ENCODE measurements around the gene LYSMD4. TPM values are rescaled to one million over a fixed set of nuclear protein-coding genes. Genes with fewer than 3 reads are reported as not detected.

Gene LYSMD4
- polyA plus RNA-seq, 1 donor (not counting 4 experiments of a cell fraction or from before 2014, with no cell fraction given), result 7.3 TPM

GRCh38 chr15:99720533-99720932 lies 12.7 kb downstream of the LYSMD4 start:
- no peaks in the 10 kb centered on the region for H3K9me1 ChIP-seq (ENCODE audit: control insufficient read depth, extremely low read depth, insufficient read depth, low read length)
- no peak overlapping the region for H3K4me2 ChIP-seq (ENCODE audit: control insufficient read depth, extremely low read depth, insufficient read depth, low read depth, low read length)
- dilution Hi-C loops (cut with MboI; ENCODE audit: extremely low pct_ligation_motif_present, low sequenced_read_pairs), result no loop called here
- no peak overlapping the region for H2AFZ ChIP-seq (ENCODE audit: control insufficient read depth, low read length)
- H3K27ac ChIP-seq (ENCODE audit: control insufficient read depth, insufficient read depth, low read length), result no peak overlapping the region
- H3K4me1 ChIP-seq (ENCODE audit: control insufficient read depth, extremely low read depth, insufficient read depth, low read length), result peaks cover 2% of the 10 kb centered on the region
- H3K79me2 ChIP-seq (ENCODE audit: control insufficient read depth, insufficient read depth, low read length), result no peaks in the 10 kb centered on the region
- TF ChIP-seq EZH2 (IDR thresholded peaks at IDR 0.05; ENCODE audit: low read length) (no peak), CTCF (optimal IDR thresholded peaks at IDR 0.05 in 1 of 3, IDR thresholded peaks at IDR 0.05 in 1 of 3, conservative IDR thresholded peaks at IDR 0.05 in 1 of 3; ENCODE audit: extremely low read depth in 1 of 3, insufficient read depth in 2 of 3, low read length in 3 of 3) (no peak)
- no peak overlapping the region for H3K4me3 ChIP-seq (ENCODE audit: control insufficient read depth in 2 of 3, extremely low read depth in 1 of 3, insufficient read depth in 2 of 3, low read depth in 1 of 3, low read length in 3 of 3)
- no peaks in the 10 kb centered on the region for H3K27me3 ChIP-seq (ENCODE audit: control insufficient read depth, extremely low read depth, insufficient read depth, low read length)
- peaks cover 0 to 2% of the 10 kb centered on the region in 2 experiments for H3K36me3 ChIP-seq (ENCODE audit: control insufficient read depth in 2 of 2, extremely low read depth in 1 of 2, insufficient read depth in 2 of 2, low read length in 2 of 2)
- FAIRE-seq (no peak), DNase-seq (ENCODE audit: low read depth, low spot score) (no peak)
- no peaks in the 10 kb centered on the region for H4K20me1 ChIP-seq (ENCODE audit: control insufficient read depth, extremely low read depth, insufficient read depth, low read length)
- H3K9ac ChIP-seq (ENCODE audit: control insufficient read depth, extremely low read depth, insufficient read depth, low read length), result no peak overlapping the region
- no peaks in the 10 kb centered on the region for H3K9me3 ChIP-seq (ENCODE audit: control insufficient read depth, low read depth, low read length)

GRCh38 chr15:99719096-99719541 lies 14.1 kb downstream of the LYSMD4 start:
- no peaks in the 10 kb centered on the region for H4K20me1 ChIP-seq (ENCODE audit: control insufficient read depth, extremely low read depth, insufficient read depth, low read length)
- no peaks in the 10 kb centered on the region for H3K27me3 ChIP-seq (ENCODE audit: control insufficient read depth, extremely low read depth, insufficient read depth, low read length)
- H3K79me2 ChIP-seq (ENCODE audit: control insufficient read depth, insufficient read depth, low read length), result no peaks in the 10 kb centered on the region
- dilution Hi-C loops (cut with MboI; ENCODE audit: extremely low pct_ligation_motif_present, low sequenced_read_pairs), result no loop called here
- H2AFZ ChIP-seq (ENCODE audit: control insufficient read depth, low read length), result no peak overlapping the region
- H3K36me3 ChIP-seq (ENCODE audit: control insufficient read depth in 2 of 2, extremely low read depth in 1 of 2, insufficient read depth in 2 of 2, low read length in 2 of 2), result peaks cover 0 to 2% of the 10 kb centered on the region in 2 experiments
- H3K27ac ChIP-seq (ENCODE audit: control insufficient read depth, insufficient read depth, low read length), result no peak overlapping the region
- no peaks in the 10 kb centered on the region for H3K9me3 ChIP-seq (ENCODE audit: control insufficient read depth, low read depth, low read length)
- H3K4me1 ChIP-seq (ENCODE audit: control insufficient read depth, extremely low read depth, insufficient read depth, low read length), result peaks cover 2% of the 10 kb centered on the region
- no peak overlapping the region for H3K9ac ChIP-seq (ENCODE audit: control insufficient read depth, extremely low read depth, insufficient read depth, low read length)
- H3K9me1 ChIP-seq (ENCODE audit: control insufficient read depth, extremely low read depth, insufficient read depth, low read length), result no peaks in the 10 kb centered on the region
- H3K4me3 ChIP-seq (ENCODE audit: control insufficient read depth in 2 of 3, extremely low read depth in 1 of 3, insufficient read depth in 2 of 3, low read depth in 1 of 3, low read length in 3 of 3), result no peak overlapping the region
- DNase-seq (ENCODE audit: low read depth, low spot score) (no peak), FAIRE-seq (no peak)
- TF ChIP-seq CTCF (optimal IDR thresholded peaks at IDR 0.05 in 1 of 3, IDR thresholded peaks at IDR 0.05 in 1 of 3, conservative IDR thresholded peaks at IDR 0.05 in 1 of 3; ENCODE audit: extremely low read depth in 1 of 3, insufficient read depth in 2 of 3, low read length in 3 of 3), result no peak
- no peak for TF ChIP-seq EZH2 (IDR thresholded peaks at IDR 0.05; ENCODE audit: low read length)
- no peak overlapping the region for H3K4me2 ChIP-seq (ENCODE audit: control insufficient read depth, extremely low read depth, insufficient read depth, low read depth, low read length)

Measured in keratinocyte (primary cell).